GM10248 (cell line): ENCODE results near the gene STMND1.

Experiments used
- CTCF ChIA-PET: fragments of 300-600 bp; sonication (Branson Sonifier 250); formaldehyde crosslinking; extraction: SDS; loops from one replicate; lab custom pipeline; 2021; ENCODE audit warnings: antibody characterized with exemption; lab: Yijun Ruan, JAX
- POLR2A ChIA-PET: fragments of 350-650 bp; sonication (Branson Sonifier 250); formaldehyde crosslinking; extraction: SDS; loops from one replicate; lab custom pipeline; 2020; ENCODE audit warnings: antibody characterized with exemption; lab: Yijun Ruan, JAX
- DNase-seq: peaks from one replicate; pipeline ENCODE4 v3.0.0; 2012; ENCODE audit errors: extremely low spot score
- CTCF ChIP-seq: IDR thresholded peaks from 2 replicates; pipeline ENCODE4 v1.5.1; 2012; ENCODE audit warnings: mild to moderate bottlenecking, low read depth; ENCODE audit errors: extremely low read depth, missing control alignments, control extremely low read depth

STMND1 gene

GRCh38 chr6:17125407-17125806 lies 23.6 kb downstream of the STMND1 start:
- ChIA-PET POLR2A (no interaction called here), CTCF (no interaction called here)

GRCh38 chr6:17130786-17131185 lies 28.9 kb downstream of the STMND1 start:
- CTCF ChIA-PET, result no interaction called here
- no peak for DNase-seq
- POLR2A ChIA-PET, result no interaction called here
- TF ChIP-seq CTCF, result no peak

More at GRCh38 chr6:17125407-17125806, 23.6 kb downstream of the STMND1 start:
- TF ChIP-seq CTCF, result no peak
- DNase-seq, result no peak

DNA sequence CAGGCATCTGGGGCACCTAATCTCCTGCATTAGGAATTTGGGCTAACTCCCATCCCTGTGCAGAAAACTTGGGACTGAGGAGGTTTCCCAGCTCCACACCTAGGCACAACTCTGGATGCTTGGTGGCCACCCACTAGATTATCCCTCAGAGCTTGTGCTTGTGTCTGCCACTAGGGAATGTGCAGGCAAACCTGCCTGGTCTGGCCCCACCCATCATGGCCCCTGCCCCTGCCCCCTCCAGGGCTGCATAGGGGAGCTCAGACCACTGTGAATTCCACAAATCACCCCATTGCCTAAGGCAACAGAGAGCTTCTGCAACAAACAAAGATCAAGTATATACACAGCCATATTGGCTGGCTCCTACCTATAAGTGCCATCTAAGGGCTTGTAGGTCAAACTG lies 31.1 kb downstream of the STMND1 start:
- CTCF ChIA-PET, result no interaction called here
- no peak for DNase-seq
- POLR2A ChIA-PET, result no interaction called here

DNA sequence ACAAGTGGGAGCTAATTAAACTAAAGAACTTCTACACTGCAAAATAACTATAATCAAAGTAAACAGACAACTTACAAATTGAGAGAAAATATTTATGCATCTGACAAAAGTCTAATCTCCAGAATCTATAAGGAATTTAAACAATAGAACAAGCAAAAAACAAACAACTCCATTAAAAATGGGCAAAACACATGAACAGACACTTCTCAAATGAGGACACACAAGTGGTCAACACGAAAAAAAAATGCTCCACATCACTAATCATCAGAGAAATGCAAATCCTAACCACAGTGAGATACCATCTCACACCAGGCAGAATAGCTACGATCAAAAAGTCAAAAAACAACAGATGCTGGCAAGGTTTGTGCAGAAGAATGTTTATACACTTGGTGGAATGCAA lies 36.2 kb downstream of the STMND1 start:
- CTCF ChIA-PET, result no interaction called here
- DNase-seq, result no peak
- no peak for TF ChIP-seq CTCF
- POLR2A ChIA-PET, result interaction anchor here (0.6 kb wide), 1 partner anchor 21 kb away, joined by 9 read pairs; no protein-coding TSS in a partner anchor

More for the DNA sequence above, 31.1 kb downstream of the STMND1 start:
- no peak for TF ChIP-seq CTCF

GRCh38 chr6:17144016-17144415 lies 42.2 kb downstream of the STMND1 start:
- ChIA-PET CTCF (interaction anchor here (0.8 to 1.6 kb wide), 2 partner anchors 12 to 23 kb away, joined by 3 read pairs; no protein-coding TSS in a partner anchor), POLR2A (no interaction called here)
- DNase-seq, result no peak
- TF ChIP-seq CTCF, result no peak

DNA sequence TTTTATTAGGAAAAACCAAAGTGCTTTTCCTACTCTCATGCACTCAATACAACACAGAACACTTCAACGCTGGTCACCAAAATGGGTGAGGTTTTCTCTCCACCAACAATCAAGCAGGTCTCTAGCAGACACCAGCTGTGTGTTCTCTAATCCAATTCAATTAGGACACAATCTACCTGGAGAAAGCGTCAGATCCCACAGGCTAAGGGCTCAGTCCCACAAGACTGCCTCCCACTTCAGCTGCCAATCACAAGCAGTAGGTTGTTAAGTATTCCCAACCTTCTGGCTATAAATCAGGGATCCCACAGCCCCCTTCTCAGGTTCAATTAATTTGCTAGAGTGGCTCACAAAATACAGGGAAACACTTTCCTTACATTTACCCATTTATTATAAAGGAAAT lies 47.7 kb downstream of the STMND1 start:
- no peak for DNase-seq
- CTCF ChIA-PET, result interaction anchor here (1.3 to 1.5 kb wide), 2 partner anchors 9 to 434 kb away, joined by 3 to 5 read pairs; no protein-coding TSS in a partner anchor
- POLR2A ChIA-PET, result no interaction called here
- TF ChIP-seq CTCF, result no peak
